ENCODE results near the gene BRD3OS. TPM values are rescaled to one million over a fixed set of nuclear protein-coding genes. Genes with fewer than 3 reads are reported as not detected.
A peak's percentile ranks its signal among the peaks of the same experiment; 100 is the strongest.
"Not testable (repeated sequence)": the region's sequence is repeated elsewhere in the genome, so short reads cannot be mapped to it uniquely, and the experiment has no call there.

The BRD3OS gene
- total RNA-seq, 4 donors from 2014 or later, result 8.8 to 18.3 (median 12.9) TPM

DNA sequence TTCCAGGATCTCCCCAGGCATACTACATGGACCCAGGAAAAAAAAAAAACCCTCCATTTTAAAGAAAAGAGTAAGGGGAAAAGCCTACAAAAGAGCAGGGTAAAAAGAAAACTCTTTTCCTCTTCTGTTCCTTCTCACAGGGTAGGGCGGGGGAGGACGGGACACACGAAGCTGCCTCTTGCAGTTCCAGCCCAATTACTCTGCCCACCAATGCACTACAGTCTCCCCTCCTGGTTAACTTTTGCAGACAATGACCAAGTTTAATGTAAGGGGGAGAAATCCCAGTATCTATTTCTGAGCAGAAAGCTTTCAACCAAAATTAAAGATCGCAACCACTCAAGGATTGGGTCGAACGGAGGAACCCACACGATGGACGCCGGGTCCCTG lies 41.2 kb downstream of the BRD3OS start:
- ATAC-seq (ENCODE audit: low FRiP score), result no peak
- DNase-seq (ENCODE audit: low spot score), result no peak
- TF ChIP-seq, protein P1, sequence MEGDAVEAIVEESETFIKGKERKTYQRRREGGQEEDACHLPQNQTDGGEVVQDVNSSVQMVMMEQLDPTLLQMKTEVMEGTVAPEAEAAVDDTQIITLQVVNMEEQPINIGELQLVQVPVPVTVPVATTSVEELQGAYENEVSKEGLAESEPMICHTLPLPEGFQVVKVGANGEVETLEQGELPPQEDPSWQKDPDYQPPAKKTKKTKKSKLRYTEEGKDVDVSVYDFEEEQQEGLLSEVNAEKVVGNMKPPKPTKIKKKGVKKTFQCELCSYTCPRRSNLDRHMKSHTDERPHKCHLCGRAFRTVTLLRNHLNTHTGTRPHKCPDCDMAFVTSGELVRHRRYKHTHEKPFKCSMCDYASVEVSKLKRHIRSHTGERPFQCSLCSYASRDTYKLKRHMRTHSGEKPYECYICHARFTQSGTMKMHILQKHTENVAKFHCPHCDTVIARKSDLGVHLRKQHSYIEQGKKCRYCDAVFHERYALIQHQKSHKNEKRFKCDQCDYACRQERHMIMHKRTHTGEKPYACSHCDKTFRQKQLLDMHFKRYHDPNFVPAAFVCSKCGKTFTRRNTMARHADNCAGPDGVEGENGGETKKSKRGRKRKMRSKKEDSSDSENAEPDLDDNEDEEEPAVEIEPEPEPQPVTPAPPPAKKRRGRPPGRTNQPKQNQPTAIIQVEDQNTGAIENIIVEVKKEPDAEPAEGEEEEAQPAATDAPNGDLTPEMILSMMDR (IDR thresholded peaks at IDR 0.05), result no peak

DNA sequence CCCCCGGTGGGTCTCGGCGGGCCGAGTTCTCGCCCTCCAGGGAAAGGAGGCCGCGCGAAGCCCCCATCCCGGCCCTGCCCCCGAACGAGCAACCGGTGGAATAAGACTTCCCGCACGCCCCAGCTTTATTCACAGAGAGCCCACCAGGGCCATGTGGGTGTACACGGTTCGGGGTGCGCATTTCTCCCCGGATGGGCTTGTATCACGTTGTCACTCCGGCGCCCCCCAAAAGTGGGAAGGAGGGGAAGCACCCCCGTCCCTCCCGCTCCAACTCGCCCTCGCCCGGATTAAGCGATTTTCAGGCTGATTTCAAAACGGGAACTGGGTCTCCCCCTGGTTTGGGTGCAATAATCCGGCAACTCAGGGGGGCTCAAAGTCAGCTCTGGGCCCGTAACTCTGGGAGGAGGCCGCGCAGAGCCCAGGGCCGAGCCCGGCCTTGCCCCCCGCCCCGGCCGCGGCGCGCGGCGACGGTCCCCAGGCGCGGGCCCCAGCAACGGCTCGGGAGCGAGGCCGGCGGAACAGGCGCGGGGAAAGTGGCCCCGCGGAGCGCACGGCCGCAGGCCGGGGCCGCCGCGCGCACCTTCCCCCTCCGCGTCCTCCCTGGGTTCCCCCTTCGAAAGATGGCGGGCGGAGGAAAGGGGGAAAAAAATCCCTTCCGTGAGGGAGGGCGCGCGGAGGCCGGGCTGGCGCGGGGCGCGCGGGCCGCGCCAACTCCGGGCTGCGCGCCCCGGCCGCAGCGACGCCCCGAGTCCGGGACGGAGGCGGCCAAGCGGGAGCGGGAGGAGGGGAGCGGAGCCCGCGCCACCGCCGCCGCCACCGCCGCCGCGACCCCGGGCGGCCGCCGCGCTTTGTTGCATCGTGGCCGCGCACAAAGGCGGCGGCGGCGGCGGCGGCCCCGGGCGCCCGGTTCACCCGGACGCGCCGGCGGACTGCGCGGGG lies 41.9 kb downstream of the BRD3OS start:
- TF ChIP-seq, protein P1 (IDR thresholded peaks at IDR 0.05), result no peak
- DNase-seq (ENCODE audit: low spot score) (no peak), ATAC-seq (ENCODE audit: low FRiP score) (peak; percentile 8)

DNA sequence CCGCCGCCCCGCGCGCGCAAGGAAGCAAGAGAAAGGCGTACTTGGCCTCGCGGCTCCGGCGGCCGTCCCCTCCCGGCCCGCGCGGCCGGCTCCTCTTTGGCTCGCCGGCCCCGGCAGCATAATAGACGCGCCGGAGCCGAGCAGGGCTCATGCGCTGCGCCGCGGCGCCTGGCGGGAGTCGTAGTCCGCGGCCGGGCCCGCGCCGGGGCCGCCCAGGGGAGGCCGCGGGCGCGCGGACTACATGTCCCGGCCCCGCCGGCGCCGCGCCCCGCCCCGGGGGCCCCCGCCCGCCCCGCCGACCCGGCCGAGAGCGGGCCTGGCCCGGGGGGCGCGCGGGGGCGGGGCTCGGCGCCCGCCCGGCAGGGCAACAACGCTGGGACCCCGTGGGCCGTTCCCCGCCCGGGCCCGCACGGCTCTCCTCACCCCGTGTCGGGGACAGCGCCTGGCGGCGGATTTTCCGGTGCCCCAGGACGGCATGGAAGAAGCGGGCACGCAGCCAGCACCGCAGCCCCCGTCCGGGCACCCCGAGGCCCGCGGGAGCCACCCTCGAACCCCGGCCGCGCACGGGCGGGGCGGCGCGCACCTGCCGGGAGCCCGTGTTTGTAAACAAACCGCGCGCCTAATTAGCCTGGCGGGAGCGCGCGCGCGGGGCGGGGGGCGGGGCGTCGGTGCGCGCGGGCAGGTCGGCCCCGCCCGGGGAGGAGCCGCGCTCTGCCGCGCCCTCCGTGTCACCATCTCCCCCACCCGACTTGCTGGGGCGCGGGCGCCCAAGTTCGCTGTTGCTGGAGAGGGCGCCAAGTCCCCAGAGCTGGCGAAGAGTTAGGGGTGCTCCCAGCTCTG lies 42.8 kb downstream of the BRD3OS start, which contains the start of gene BRD3:
Gene BRD3, minus strand, starts transcription at position 123 of the 840 bp plus-strand sequence. CDS start 14,549 bp downstream, outside the sequence.
- ATAC-seq (ENCODE audit: low FRiP score), result peak; percentile 93
- TF ChIP-seq, protein P1 (IDR thresholded peaks at IDR 0.05), result no peak
- DNase-seq (ENCODE audit: low spot score), result no peak

DNA sequence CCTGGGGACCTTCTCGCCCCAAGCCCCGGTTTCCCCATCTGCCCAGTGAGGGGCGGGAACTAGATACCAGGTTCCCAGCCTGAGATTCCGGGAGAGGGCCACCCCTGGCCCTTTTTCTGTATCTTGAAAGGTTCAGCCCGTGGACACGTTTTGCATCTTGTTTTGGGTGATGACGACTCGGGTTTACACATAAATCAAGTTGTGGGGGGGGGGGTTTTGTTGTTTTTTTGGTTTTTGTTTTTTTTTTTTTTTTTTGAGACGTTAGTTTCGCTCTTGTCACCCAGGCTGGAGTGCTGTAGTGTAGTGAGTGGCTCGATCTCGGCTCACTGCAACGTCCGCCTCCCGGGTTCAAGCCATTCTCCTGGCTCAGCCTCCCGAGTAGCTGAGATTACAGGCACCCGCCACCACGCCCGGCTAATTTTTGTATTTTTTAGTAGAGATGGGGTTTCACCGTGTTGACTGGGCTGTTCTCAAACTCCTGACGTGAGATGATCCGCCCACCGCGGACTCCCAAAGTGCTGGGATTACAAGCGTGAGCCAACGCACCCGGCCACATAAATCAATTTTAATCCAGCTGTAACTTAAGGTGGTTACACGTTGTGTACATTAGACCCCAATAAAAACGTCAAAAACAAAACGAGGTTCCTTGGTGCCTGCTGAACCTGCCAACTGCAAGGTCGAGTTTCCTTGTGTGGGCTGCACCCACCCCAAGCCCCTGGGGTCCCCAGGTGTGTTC lies 43.6 kb downstream of the BRD3OS start:
- TF ChIP-seq, protein P1 (IDR thresholded peaks at IDR 0.05), result no peak
- ATAC-seq (ENCODE audit: low FRiP score), result no peak
- DNase-seq (ENCODE audit: low spot score), result no peak

DNA sequence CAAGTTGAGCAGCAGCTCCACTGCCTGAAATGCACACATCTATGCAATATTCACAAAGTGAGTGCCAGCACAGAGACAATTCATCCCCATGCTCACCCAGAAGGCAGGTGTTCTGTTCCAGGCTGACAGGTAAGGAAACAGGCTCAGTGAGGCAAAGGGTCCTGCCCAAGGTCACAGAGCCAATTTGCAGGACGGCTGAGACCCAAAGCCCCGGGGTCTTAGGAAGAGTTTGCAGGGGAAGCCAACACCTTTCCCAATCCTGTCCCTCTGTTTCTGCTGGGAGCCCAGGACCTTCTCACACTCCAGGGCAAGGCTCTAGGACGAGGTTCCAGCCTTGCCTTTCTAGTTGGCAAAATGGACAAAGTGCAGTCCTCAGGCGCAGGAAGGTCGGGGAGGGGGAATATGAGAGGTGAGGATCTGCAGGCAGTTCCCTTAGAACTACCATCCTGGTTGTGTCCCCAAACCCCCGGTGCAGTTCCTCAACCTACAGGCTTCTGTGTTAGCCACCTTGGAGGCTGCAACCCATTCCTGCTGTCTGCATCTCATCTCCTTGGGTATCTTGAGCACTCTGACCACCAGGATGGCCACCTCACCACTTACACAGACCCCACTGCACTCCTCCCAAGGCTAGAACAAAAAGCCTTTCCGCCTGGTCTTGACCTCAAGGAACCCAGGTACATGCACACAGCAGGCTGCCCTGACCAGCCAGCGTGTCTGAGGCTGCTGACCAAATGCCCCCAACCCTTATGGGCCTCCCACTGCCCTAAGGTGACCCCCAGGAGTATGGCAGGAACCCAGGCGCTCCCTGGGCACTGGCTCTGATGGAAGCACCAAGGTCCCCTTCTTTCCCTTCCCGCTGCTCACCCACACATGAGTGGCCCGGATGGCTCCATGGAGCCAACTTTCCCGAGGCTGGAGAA lies 44.5 kb downstream of the BRD3OS start:
- DNase-seq (ENCODE audit: low spot score), result no peak
- ATAC-seq (ENCODE audit: low FRiP score), result no peak
- TF ChIP-seq, protein P1 (IDR thresholded peaks at IDR 0.05), result no peak

DNA sequence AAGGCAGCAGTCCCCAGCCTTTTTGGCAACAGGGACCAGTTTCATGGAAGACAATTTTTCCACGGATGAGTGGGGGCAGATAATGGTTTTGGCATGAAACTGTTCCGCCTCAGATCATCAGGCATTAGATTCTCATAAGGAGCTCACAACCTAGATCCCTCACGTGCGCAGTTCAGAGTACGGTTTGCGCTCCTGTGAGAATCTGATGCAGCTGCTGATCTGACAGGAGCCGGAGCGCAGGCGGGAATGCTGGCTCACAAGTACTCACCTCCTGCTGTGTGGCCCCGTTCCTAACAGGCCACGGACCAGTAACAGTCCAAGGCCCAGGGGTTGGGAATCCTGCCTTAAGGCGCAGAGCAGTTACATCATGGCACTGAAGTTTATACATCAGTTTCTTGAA lies 45.9 kb downstream of the BRD3OS start:
- TF ChIP-seq, protein P1 (IDR thresholded peaks at IDR 0.05), result no peak
- DNase-seq (ENCODE audit: low spot score), result no peak
- no peak for ATAC-seq (ENCODE audit: low FRiP score)

DNA sequence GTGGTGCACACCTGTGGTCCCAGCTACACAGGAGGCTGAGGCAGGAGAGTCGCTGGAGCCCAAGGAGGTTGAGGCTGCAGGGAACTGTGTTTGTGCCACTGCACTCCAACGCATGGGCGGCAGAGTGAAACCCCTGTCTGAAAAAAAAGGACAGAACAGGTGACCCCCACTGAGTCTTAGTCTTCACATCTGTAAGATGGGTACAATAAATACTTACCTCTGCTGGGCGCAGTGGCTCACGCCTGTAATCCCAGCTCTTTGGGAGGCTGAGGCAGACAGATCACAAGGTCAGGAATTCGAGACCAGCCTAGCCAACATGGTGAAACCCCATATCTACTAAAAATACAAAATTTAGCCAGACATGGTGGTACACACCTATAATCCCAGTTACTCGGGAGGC lies 47.4 kb downstream of the BRD3OS start:
- DNase-seq (ENCODE audit: low spot score); ATAC-seq (ENCODE audit: low FRiP score): not testable (repeated sequence)
